K562 (cell line): ENCODE data around the gene HOXB1. TPM values are rescaled to one million over a fixed set of nuclear protein-coding genes. Genes with fewer than 3 reads are reported as not detected.

Experiments used
- ARHGAP35 ChIP-seq: fragments of 450-650 bp; IDR thresholded peaks from 2 replicates; pipeline ENCODE4 v1.6.1; 2018; ENCODE audit not compliant: partially characterized antibody
- ATF7 ChIP-seq: fragments of 450-650 bp; IDR thresholded peaks from 2 replicates; pipeline ENCODE4 v1.7.1; 2014; ENCODE audit warnings: mild to moderate bottlenecking, moderate library complexity
- ETV1 ChIP-seq: fragments of 450-650 bp; conservative IDR thresholded peaks from 2 replicates; pipeline ENCODE4 v1.6.1; 2016; ENCODE audit warnings: missing genetic modification characterization, control low read depth, low read depth, missing compliant biosample characterization
- HIVEP1 ChIP-seq: fragments of 250-450 bp; sonication (Bioruptor Pico); IDR thresholded peaks from 2 replicates; pipeline ENCODE4 v1.4.0; 2020; ENCODE audit warnings: mild to moderate bottlenecking
- KLF16 ChIP-seq: IDR thresholded peaks from 2 replicates; pipeline ENCODE4 v1.6.1; 2016; ENCODE audit warnings: antibody characterized with exemption
- NR2C1 ChIP-seq, 2 experiments: fragments of 450-650 bp; IDR thresholded peaks; 2 replicates each; pipeline ENCODE4 v1.6.1; 2017; ENCODE audit warnings: mild to moderate bottlenecking in 2 of 2, antibody characterized with exemption in 1 of 2, inconsistent platforms in 1 of 2, missing compliant biosample characterization in 1 of 2, missing genetic modification characterization in 1 of 2
- PURB ChIP-seq: sonication (generic); formaldehyde crosslinking; IDR thresholded peaks from 2 replicates; pipeline ENCODE4 v1.9.0; 2021; ENCODE audit warnings: low read depth, mild to moderate bottlenecking, missing genetic modification reagents
- RBM39 ChIP-seq: fragments of 200-400 bp; formaldehyde crosslinking; optimal IDR thresholded peaks from 2 replicates; pipeline ENCODE3; 2018; ENCODE audit warnings: low read depth, low read length
- SMARCA4 ChIP-seq: fragments of 450-650 bp; IDR thresholded peaks from 2 replicates; pipeline ENCODE4 v1.6.1; 2016
- ZBTB33 ChIP-seq: sonication (generic); formaldehyde crosslinking; IDR thresholded peaks from 2 replicates; pipeline ENCODE4 v1.8.1; 2023; ENCODE audit warnings: mild to moderate bottlenecking, missing genetic modification reagents
- ZNF134 ChIP-seq: fragments of 250-450 bp; sonication (Bioruptor Pico); conservative IDR thresholded peaks from 2 replicates; pipeline ENCODE4 v1.4.0; 2020
- ZNF239 ChIP-seq: fragments of 250-450 bp; sonication (Bioruptor Pico); IDR thresholded peaks from 2 replicates; pipeline ENCODE4 v1.4.0; 2020; ENCODE audit warnings: mild to moderate bottlenecking
- ZNF3 ChIP-seq: fragments of 250-450 bp; sonication (Bioruptor Pico); IDR thresholded peaks from 2 replicates; pipeline ENCODE4 v1.5.0; 2021; ENCODE audit warnings: mild to moderate bottlenecking, moderate library complexity
- ZNF830 ChIP-seq: fragments of 250-450 bp; sonication (Bioruptor Pico); IDR thresholded peaks from 2 replicates; pipeline ENCODE4 v1.5.0; 2021; ENCODE audit warnings: mild to moderate bottlenecking
- polyA plus RNA-seq, 8 experiments: library from polyadenylated mRNA; depleted of rRNA in 4 of 8; stranded (reverse) in 5 of 8; unstranded in 3 of 8; fragments of >200 nt; fragmentation: Nextera tagmentation in 2 of 8; fragmentation: Illumina TruSeq in 1 of 8; extraction: Ambion mirVana in 2 of 8; extraction: Trizol in 1 of 8; gene quantifications; 2 replicates each; pipeline versions ENCODE4 v1.2.1 to v1.2.3, GENCODE V29; 2011 to 2014; ENCODE audit warnings: inconsistent platforms in 1 of 8, missing spikeins in 1 of 8
- total RNA-seq, 7 experiments: library from RNA; depleted of rRNA in 6 of 7; stranded (reverse); fragments of >200 nt in 6 of 7; fragmentation: Illumina TruSeq in 2 of 7; extraction: Trizol in 2 of 7; gene quantifications; 2 replicates each; pipeline versions ENCODE4 v1.2.1 to v1.2.3, GENCODE V29; 2011 to 2021; ENCODE audit warnings: low replicate concordance in 1 of 7
- TF ChIP-seq, protein P1 (sequence below), 2 experiments: fragments of 450-650 bp; formaldehyde crosslinking in 1 of 2; IDR thresholded peaks; 2 replicates each; pipeline versions ENCODE4 v1.4.0 to v1.6.1; 2014 to 2020; ENCODE audit warnings: mild to moderate bottlenecking in 2 of 2, borderline replicate concordance in 1 of 2, low read depth in 1 of 2
- TF ChIP-seq, protein P2 (sequence below): sonication (generic); formaldehyde crosslinking; IDR thresholded peaks from 2 replicates; pipeline ENCODE4 v1.8.1; 2023; ENCODE audit warnings: mild to moderate bottlenecking, missing genetic modification reagents, moderate library complexity

The HOXB1 gene
- total and polyA plus RNA-seq, 9 of the 15 experiments (the other 6 are each of a cell fraction or from before 2014, with no cell fraction given), result 0.04 TPM; not detected in 8

- TF ChIP-seq ZNF830 (CRISPR knock-in tag) (0 out of 2 replicates have a peak, but pooled peaks have one; percentile 48), PURB (no peak), ZNF134 (CRISPR knock-in tag) (no peak), ETV1 (tag) (no peak), ZBTB33 (no peak), SMARCA4 (no peak; the same call in none of the 2 replicates), ARHGAP35 (no peak), KLF16 (0 out of 2 replicates have a peak, but pooled peaks have one; percentile 48), ZNF3 (CRISPR knock-in tag) (no peak), HIVEP1 (CRISPR knock-in tag) (no peak), ZNF239 (CRISPR knock-in tag) (no peak), NR2C1 (IDR thresholded peaks at IDR 0.05) (no peak), NR2C1 (tag; IDR thresholded peaks at IDR 0.05) (no peak; the same call in 1 of the 2 replicates), RBM39 (no peak), ATF7 (peak; percentile 67; the same call in 1 of the 2 replicates)
- TF ChIP-seq, protein P1, sequence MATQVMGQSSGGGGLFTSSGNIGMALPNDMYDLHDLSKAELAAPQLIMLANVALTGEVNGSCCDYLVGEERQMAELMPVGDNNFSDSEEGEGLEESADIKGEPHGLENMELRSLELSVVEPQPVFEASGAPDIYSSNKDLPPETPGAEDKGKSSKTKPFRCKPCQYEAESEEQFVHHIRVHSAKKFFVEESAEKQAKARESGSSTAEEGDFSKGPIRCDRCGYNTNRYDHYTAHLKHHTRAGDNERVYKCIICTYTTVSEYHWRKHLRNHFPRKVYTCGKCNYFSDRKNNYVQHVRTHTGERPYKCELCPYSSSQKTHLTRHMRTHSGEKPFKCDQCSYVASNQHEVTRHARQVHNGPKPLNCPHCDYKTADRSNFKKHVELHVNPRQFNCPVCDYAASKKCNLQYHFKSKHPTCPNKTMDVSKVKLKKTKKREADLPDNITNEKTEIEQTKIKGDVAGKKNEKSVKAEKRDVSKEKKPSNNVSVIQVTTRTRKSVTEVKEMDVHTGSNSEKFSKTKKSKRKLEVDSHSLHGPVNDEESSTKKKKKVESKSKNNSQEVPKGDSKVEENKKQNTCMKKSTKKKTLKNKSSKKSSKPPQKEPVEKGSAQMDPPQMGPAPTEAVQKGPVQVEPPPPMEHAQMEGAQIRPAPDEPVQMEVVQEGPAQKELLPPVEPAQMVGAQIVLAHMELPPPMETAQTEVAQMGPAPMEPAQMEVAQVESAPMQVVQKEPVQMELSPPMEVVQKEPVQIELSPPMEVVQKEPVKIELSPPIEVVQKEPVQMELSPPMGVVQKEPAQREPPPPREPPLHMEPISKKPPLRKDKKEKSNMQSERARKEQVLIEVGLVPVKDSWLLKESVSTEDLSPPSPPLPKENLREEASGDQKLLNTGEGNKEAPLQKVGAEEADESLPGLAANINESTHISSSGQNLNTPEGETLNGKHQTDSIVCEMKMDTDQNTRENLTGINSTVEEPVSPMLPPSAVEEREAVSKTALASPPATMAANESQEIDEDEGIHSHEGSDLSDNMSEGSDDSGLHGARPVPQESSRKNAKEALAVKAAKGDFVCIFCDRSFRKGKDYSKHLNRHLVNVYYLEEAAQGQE (IDR thresholded peaks at IDR 0.05; ENCODE audit: borderline replicate concordance), result peak; percentile 88
- TF ChIP-seq, protein P1 (CRISPR knock-in tag; IDR thresholded peaks at IDR 0.05; ENCODE audit: low read depth), result no peak
- TF ChIP-seq, protein P2, sequence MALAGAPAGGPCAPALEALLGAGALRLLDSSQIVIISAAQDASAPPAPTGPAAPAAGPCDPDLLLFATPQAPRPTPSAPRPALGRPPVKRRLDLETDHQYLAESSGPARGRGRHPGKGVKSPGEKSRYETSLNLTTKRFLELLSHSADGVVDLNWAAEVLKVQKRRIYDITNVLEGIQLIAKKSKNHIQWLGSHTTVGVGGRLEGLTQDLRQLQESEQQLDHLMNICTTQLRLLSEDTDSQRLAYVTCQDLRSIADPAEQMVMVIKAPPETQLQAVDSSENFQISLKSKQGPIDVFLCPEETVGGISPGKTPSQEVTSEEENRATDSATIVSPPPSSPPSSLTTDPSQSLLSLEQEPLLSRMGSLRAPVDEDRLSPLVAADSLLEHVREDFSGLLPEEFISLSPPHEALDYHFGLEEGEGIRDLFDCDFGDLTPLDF (CRISPR knock-in tag), result 0 out of 2 replicates have a peak, but pooled peaks have one; percentile 40
Measured at GRCh38 chr17:48492401-48493298, 38.2 kb downstream of the HOXB1 start (continued).
